ENCODE measurements around the gene ZG16. TPM values are rescaled to one million over a fixed set of nuclear protein-coding genes. Genes with fewer than 3 reads are reported as not detected.
"Not testable (repeated sequence)": the region's sequence is repeated elsewhere in the genome, so short reads cannot be mapped to it uniquely, and the experiment has no call there.

ZG16 gene
- total RNA-seq, 2 donors from 2014 or later: not detected

- ATAC-seq (ENCODE audit: insufficient number of reproducible peaks, low FRiP score, low read depth) (no peak), DNase-seq (ENCODE audit: low spot score) (no peak)
- H3K4me1 ChIP-seq (ENCODE audit: control insufficient read depth in 1 of 2, low read depth in 2 of 2): no peaks in the 10 kb centered on the region
- H3K27ac ChIP-seq: no peak overlapping the region
- H3K4me3 ChIP-seq: no peak overlapping the region
- no peak for TF ChIP-seq CTCF (IDR thresholded peaks at IDR 0.05)
- H3K27me3 ChIP-seq (replicated peaks; ENCODE audit: insufficient read depth): no peaks in the 10 kb centered on the region
- no peaks in the 10 kb centered on the region for H3K36me3 ChIP-seq
- H3K9me3 ChIP-seq: no peaks in the 10 kb centered on the region
These were observed 12.7 kb upstream of the ZG16 start for GRCh38 chr16:29765167-29766032.

GRCh38 chr16:29766571-29766970 is 11.5 kb upstream of the ZG16 start:
- DNase-seq (ENCODE audit: low spot score): no peak
- no peak overlapping the region for H3K27ac ChIP-seq

GRCh38 chr16:29767062-29767461 is 11.0 kb upstream of the ZG16 start:
- Histone ChIP-seq H3K36me3 (no peaks in the 10 kb centered on the region), H3K9me3 (no peaks in the 10 kb centered on the region), H3K4me3 (no peak overlapping the region), H3K27ac (no peak overlapping the region), H3K27me3 (replicated peaks; ENCODE audit: insufficient read depth) (no peaks in the 10 kb centered on the region), H3K4me1 (ENCODE audit: control insufficient read depth in 1 of 2, low read depth in 2 of 2) (no peaks in the 10 kb centered on the region)
- no peak for TF ChIP-seq CTCF (IDR thresholded peaks at IDR 0.05)
- no peak for ATAC-seq (ENCODE audit: insufficient number of reproducible peaks, low FRiP score, low read depth)
- DNase-seq (ENCODE audit: low spot score): no peak

More at GRCh38 chr16:29766571-29766970, 11.5 kb upstream of the ZG16 start:
- H3K27me3 ChIP-seq (replicated peaks; ENCODE audit: insufficient read depth): no peaks in the 10 kb centered on the region
- no peaks in the 10 kb centered on the region for H3K4me1 ChIP-seq (ENCODE audit: control insufficient read depth in 1 of 2, low read depth in 2 of 2)
- no peaks in the 10 kb centered on the region for H3K9me3 ChIP-seq
- no peak for TF ChIP-seq CTCF (IDR thresholded peaks at IDR 0.05)
- no peaks in the 10 kb centered on the region for H3K36me3 ChIP-seq
- H3K4me3 ChIP-seq: no peak overlapping the region
- no peak for ATAC-seq (ENCODE audit: insufficient number of reproducible peaks, low FRiP score, low read depth)

- Histone ChIP-seq H3K4me3 (no peak overlapping the region), H3K36me3 (no peaks in the 10 kb centered on the region), H3K27me3 (replicated peaks; ENCODE audit: insufficient read depth) (no peaks in the 10 kb centered on the region), H3K4me1 (ENCODE audit: control insufficient read depth in 1 of 2, low read depth in 2 of 2) (no peaks in the 10 kb centered on the region), H3K9me3 (no peaks in the 10 kb centered on the region), H3K27ac (no peak overlapping the region)
- no peak for DNase-seq (ENCODE audit: low spot score)
- no peak for ATAC-seq (ENCODE audit: insufficient number of reproducible peaks, low FRiP score, low read depth)
- no peak for TF ChIP-seq CTCF (IDR thresholded peaks at IDR 0.05)
These were observed 8.5 kb upstream of the ZG16 start for GRCh38 chr16:29769507-29769906.

- Histone ChIP-seq H3K27me3 (replicated peaks; ENCODE audit: insufficient read depth) (no peaks in the 10 kb centered on the region), H3K36me3 (no peaks in the 10 kb centered on the region), H3K4me3 (no peak overlapping the region), H3K9me3 (no peaks in the 10 kb centered on the region), H3K27ac (no peak overlapping the region), H3K4me1 (ENCODE audit: control insufficient read depth in 1 of 2, low read depth in 2 of 2) (no peaks in the 10 kb centered on the region)
- ATAC-seq (ENCODE audit: insufficient number of reproducible peaks, low FRiP score, low read depth) (no peak), DNase-seq (ENCODE audit: low spot score) (no peak)
- TF ChIP-seq CTCF (IDR thresholded peaks at IDR 0.05): no peak
These were observed 7.7 kb upstream of the ZG16 start for GRCh38 chr16:29770250-29770929.

- not testable (repeated sequence) for H3K9me3 ChIP-seq; H3K27me3 ChIP-seq (replicated peaks; ENCODE audit: insufficient read depth); H3K27ac ChIP-seq; DNase-seq (ENCODE audit: low spot score); ATAC-seq (ENCODE audit: insufficient number of reproducible peaks, low FRiP score, low read depth); H3K4me1 ChIP-seq (ENCODE audit: control insufficient read depth in 1 of 2, low read depth in 2 of 2); H3K4me3 ChIP-seq; H3K36me3 ChIP-seq
These were observed 5.7 kb upstream of the ZG16 start for GRCh38 chr16:29772330-29772729.

All from thoracic aorta (tissue), 2 donors.